IMR-90 (cell line): Measurements from ENCODE around the gene PALM3.

Experiments used
- CTCF ChIP-seq: conservative IDR thresholded peaks from 2 replicates; pipeline ENCODE4 v1.5.1; 2012; ENCODE audit warnings: mild to moderate bottlenecking, low read depth, low read length, improper control_type of control experiment
- ELK1 ChIP-seq: fragments of 150-350 bp; IDR thresholded peaks from 2 replicates; pipeline ENCODE4 v1.6.1; 2016; ENCODE audit warnings: low read depth, mild to moderate bottlenecking, low read length, moderate library complexity, borderline replicate concordance
- MAZ ChIP-seq: IDR thresholded peaks from 2 replicates; pipeline ENCODE4 v1.6.1; 2012; ENCODE audit warnings: low read depth, mild to moderate bottlenecking, low read length, improper control_type of control experiment, moderate library complexity, borderline replicate concordance
- MXI1 ChIP-seq: IDR thresholded peaks from 2 replicates; pipeline ENCODE4 v1.6.1; 2012; ENCODE audit warnings: low read depth, mild to moderate bottlenecking, low read length, moderate library complexity, borderline replicate concordance
- POLR2A ChIP-seq: IDR thresholded peaks from 2 replicates; pipeline ENCODE4 v1.6.1; 2012; ENCODE audit warnings: mild to moderate bottlenecking, low read depth, low read length

- TF ChIP-seq CTCF, result no peak
- TF ChIP-seq MXI1, result no peak
- no peak for TF ChIP-seq POLR2A
- no peak for TF ChIP-seq ELK1
- TF ChIP-seq MAZ, result no peak
These were observed 4.3 kb upstream of the PALM3 start for GRCh38 chr19:14066134-14066533.
